GM12864 (cell line): ENCODE measurements around the gene PFDN2.
A peak's percentile ranks its signal among the peaks of the same experiment; 100 is the strongest.

Source experiments
- DNase-seq: peaks from one replicate; pipeline ENCODE4 v3.0.0-alpha.2; 2011; ENCODE audit warnings: low read depth
- H3K4me3 ChIP-seq: 2 replicates; pipeline ENCODE4 v1.5.1; 2011; ENCODE audit warnings: mild to moderate bottlenecking, low read depth, low read length, control low read depth
- TF ChIP-seq, protein P1 (sequence below): IDR thresholded peaks from 2 replicates; pipeline ENCODE4 v1.5.1; 2011; ENCODE audit warnings: low read depth, mild to moderate bottlenecking, moderate library complexity, low read length, control low read depth, inconsistent platforms; ENCODE audit errors: missing control alignments

Gene PFDN2

DNA sequence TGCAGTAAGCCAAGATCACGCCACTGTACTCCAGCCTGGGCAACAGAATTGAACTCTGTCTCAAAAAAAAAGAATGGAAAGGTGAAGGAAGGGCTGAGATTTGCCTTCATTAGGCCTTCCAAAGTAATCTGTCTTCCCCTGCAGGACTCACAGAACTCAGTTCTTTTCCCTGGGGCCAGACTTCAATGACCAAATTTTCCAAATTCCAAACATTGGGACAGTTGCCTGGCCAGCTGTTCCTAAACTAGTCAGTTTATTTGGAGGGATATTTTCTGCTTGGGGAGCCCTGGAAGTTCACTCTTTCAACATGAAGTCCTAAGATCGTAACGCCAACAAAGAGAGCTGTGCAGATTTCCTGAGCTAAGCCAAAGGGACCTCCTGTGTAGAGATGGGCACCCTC, 20.0 kb upstream of the PFDN2 start:
- no peak overlapping the region for H3K4me3 ChIP-seq
- no peak for DNase-seq
- TF ChIP-seq, protein P1, sequence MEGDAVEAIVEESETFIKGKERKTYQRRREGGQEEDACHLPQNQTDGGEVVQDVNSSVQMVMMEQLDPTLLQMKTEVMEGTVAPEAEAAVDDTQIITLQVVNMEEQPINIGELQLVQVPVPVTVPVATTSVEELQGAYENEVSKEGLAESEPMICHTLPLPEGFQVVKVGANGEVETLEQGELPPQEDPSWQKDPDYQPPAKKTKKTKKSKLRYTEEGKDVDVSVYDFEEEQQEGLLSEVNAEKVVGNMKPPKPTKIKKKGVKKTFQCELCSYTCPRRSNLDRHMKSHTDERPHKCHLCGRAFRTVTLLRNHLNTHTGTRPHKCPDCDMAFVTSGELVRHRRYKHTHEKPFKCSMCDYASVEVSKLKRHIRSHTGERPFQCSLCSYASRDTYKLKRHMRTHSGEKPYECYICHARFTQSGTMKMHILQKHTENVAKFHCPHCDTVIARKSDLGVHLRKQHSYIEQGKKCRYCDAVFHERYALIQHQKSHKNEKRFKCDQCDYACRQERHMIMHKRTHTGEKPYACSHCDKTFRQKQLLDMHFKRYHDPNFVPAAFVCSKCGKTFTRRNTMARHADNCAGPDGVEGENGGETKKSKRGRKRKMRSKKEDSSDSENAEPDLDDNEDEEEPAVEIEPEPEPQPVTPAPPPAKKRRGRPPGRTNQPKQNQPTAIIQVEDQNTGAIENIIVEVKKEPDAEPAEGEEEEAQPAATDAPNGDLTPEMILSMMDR, result no peak

DNA sequence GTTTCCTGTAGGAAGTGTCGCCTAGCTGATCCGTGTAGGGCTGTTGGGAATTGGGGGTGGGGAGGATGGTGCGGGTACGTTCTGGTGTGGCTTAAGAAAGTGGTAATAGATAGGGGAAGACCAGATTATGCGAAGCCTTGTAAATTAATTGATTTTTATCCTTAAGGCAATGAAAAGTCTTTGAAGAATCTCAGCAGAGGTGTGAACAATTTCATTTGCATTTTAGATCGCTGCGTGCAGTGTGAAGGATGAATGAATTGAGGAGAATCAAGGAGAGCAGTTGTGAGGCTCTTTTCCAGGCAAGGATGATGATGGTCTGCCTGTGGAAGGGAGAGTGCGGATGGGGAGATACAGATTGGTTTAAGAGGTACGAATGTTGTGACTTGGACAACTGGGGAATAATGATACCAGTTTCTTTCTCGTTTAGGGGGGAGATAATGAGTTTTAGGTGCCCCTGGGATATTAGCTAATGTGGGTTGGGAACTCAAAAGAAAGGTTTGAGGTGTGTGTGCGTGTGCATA, 15.4 kb upstream of the PFDN2 start:
- DNase-seq, result no peak
- TF ChIP-seq, protein P1, result no peak
- H3K4me3 ChIP-seq, result peak overlapping the region; percentile 90

DNA sequence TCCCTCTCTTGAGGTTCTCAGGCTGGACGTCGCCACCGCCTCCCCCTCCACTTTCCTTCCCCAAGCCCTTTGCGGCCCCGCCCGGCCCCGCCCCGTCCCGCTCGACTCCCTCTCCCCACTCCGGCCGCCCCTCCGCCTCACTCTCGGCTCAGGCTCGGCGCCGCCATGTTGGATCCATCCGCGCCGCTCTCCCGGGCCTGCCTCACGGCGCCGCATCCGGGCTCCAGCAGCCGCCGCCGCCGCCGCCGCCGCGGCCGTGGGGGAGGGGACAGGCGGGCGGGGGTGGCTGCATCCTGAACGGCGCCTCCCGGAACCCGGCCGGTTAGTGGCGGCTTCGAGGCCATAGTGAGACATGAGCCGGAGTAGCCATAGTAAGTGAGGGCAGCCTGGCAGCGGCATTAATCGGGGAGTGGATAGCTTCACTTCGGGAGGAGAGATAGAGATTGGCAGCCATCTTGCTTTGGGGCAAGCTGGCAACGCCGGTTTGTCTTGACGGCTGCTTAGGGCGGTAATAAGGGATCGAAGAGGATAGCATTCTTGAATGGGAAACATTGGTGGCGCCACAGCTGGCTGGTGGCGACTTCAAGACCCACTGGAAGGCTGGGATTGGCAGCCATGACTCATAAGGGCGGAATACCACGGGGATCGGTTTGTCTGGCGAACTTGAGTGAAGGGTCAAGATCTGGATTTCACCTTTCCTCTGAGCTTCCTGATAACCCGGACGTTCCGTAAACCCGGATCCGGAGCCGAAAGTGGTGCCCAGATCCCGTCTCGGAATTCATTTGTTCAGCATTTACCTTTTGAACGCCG, 14.8 kb upstream of the PFDN2 start, which contains the start of gene DEDD:
Gene DEDD (minus strand): TSS at position 258 of the 810 bp plus-strand sequence. CDS start 8,205 bp downstream, outside the sequence.
- TF ChIP-seq, protein P1, result no peak
- peak within 1 kb of the TSS; percentile 90 for H3K4me3 ChIP-seq
- peak; percentile 91 for DNase-seq

DNA sequence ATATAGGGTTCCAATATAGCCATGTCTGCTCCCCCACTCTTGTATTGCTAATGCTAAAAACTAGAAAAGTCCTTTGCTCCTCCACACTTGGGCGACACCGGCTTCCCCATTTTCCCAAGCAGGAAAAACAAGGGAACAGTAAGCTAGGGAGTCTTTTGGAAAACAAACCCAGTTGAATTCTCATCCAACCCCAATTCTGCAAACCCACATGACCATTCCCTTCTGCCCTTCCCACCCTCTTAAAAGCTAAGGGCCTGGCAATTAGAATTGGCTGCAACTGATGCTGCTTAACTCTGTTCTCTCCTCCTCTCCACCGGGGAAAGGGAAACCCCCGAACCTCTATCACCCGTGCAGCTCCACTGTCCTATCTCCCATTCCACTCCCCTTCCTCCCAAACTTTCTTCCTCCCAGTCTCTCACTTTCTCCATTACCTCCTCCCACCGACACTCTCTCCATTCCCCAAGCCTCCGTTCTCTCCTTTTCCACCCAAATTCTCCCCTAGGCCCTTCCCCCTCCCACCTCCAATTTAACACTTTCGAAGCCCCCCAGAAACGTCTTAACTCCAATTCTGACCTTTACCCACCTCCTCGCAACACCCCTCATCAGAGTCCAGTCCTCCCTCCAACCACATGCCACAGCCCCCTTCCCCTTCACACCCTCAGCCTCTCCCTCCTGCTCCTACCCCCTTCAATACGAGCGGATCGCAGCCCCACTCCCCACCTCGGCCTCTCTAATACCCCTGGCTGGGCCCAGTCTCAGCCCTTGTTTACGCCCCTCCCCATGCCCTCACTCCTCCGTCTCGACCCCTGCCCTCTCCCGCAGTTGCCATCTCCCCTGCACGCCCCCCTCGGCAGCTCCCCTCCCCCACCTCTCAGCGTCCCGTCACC, 13.9 kb upstream of the PFDN2 start:
- TF ChIP-seq, protein P1, result no peak
- DNase-seq, result no peak
- H3K4me3 ChIP-seq, result peak overlapping the region; percentile 90

DNA sequence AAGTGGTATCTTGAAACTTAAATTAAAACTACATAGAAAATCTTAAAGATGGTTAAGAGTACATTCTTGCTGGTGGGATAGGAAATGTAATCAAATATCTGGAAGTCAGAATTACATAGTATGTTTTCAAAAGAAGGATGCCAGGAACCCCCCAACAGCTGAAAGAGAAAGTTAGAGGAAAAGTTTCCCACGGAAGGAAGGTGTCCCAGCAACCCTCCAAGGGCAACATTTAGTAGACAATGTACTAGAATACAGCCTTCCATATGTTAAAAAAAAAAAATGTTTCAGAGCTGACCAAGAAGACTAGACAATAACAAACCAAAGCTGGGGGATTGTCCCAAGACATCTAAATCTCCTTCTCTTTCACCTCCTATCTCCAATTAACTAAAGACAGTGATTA, 12.4 kb upstream of the PFDN2 start:
- no peak for DNase-seq
- TF ChIP-seq, protein P1, result no peak
- H3K4me3 ChIP-seq, result no peak overlapping the region

DNA sequence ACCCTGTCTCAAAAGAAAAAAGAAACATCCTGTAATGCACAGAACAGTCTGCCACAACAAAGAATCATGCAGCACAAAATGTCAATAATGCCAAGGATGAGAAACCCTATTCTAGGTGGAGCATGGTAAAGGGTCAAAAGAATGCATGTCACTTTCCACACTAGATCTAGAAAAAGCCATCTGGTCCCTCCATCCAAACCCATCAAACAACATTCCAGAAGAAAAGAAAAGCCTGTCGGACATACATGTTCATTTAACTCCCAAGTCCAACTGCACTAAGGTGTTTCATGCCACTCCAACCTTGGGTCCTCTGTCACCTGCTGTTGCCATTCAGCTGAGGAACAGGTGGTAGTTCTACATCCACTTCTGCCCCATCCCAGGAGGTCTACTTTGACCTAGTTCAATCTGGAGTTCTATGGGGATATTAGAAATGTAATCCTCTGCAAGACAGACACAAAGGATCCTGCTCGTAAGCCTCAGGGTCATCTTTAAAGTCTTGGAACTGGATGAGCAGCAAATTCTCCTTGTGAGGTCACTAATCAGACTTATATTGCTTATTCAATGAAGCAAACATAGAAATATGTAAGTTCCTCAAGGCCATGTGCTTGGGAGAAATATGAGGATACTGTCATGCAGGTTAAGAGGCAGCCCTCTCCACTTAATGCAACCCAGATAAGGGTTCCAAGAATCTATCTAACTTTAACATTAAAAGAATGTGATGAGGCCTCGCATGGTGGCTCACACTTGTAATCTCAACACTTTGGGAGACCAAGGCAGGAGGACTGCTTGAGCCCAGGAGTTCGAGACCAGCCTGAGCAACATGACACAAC, 11.0 kb upstream of the PFDN2 start:
- no peak overlapping the region for H3K4me3 ChIP-seq
- no peak for DNase-seq
- TF ChIP-seq, protein P1, result no peak
